HG03095 (cell line): ENCODE results near the gene LRRC61.

Experiments
- ATAC-seq: cut with Tn5 transposase; IDR thresholded peaks from one replicate; pipeline ENCODE4 v1.9.1; 2021; ENCODE audit warnings: moderate library complexity; ENCODE audit not compliant: unreplicated experiment

Gene LRRC61

GRCh38 chr7:150329331-150330120, 6.4 kb downstream of the LRRC61 start:
- ATAC-seq = no peak

- no peak for ATAC-seq
Measured at GRCh38 chr7:150330211-150330885, 7.2 kb downstream of the LRRC61 start.

GRCh38 chr7:150332852-150333635, 9.9 kb downstream of the LRRC61 start:
- ATAC-seq = no peak

- no peak for ATAC-seq
Measured at GRCh38 chr7:150333659-150334058, 10.5 kb downstream of the LRRC61 start.

GRCh38 chr7:150334108-150334507, 11.0 kb downstream of the LRRC61 start:
- no peak for ATAC-seq

GRCh38 chr7:150335108-150335773, 12.1 kb downstream of the LRRC61 start:
- no peak for ATAC-seq

GRCh38 chr7:150335774-150336112, 12.6 kb downstream of the LRRC61 start:
- ATAC-seq = no peak

GRCh38 chr7:150336746-150337145, 13.6 kb downstream of the LRRC61 start:
- no peak for ATAC-seq

- no peak for ATAC-seq
Measured at GRCh38 chr7:150337179-150337578, 14.0 kb downstream of the LRRC61 start.

- ATAC-seq = no peak
Measured at GRCh38 chr7:150337659-150338081, 14.5 kb downstream of the LRRC61 start.

- no peak for ATAC-seq
Measured at GRCh38 chr7:150338166-150338829, 15.1 kb downstream of the LRRC61 start.

GRCh38 chr7:150339409-150339809, 16.3 kb downstream of the LRRC61 start:
- ATAC-seq = no peak

- ATAC-seq = no peak
Measured at GRCh38 chr7:150340024-150340749, 17.0 kb downstream of the LRRC61 start.

GRCh38 chr7:150340875-150341262, 17.7 kb downstream of the LRRC61 start:
- ATAC-seq = no peak

- no peak for ATAC-seq
Measured at GRCh38 chr7:150341263-150342120, 18.3 kb downstream of the LRRC61 start, which contains the start of gene RARRES2. Gene RARRES2 (minus strand): TSS chr7:150341629. CDS start chr7:150340609, 1,020 bp downstream.

GRCh38 chr7:150342121-150342408, 18.9 kb downstream of the LRRC61 start:
- ATAC-seq = no peak

GRCh38 chr7:150343225-150343624, 20.1 kb downstream of the LRRC61 start:
- ATAC-seq = no peak

GRCh38 chr7:150344299-150344698, 21.1 kb downstream of the LRRC61 start:
- no peak for ATAC-seq

GRCh38 chr7:150345012-150345411, 21.9 kb downstream of the LRRC61 start:
- no peak for ATAC-seq
